Right renal pelvis (tissue), 4 donors: Measurements from ENCODE around the gene C20orf202. TPM values are rescaled to one million over a fixed set of nuclear protein-coding genes. Genes with fewer than 3 reads are reported as not detected.
"Not testable (repeated sequence)": the region's sequence is repeated elsewhere in the genome, so short reads cannot be mapped to it uniquely, and the experiment has no call there.

ENCODE experiments used
- DNase-seq, 4 donors: peaks; one replicate each; pipeline ENCODE4 v3.0.0-alpha.2; 2013; ENCODE audit warnings: low read depth in 4 of 4, low spot score in 3 of 4, missing footprints in 1 of 4
- polyA plus RNA-seq, 4 donors: library from polyadenylated mRNA; unstranded; fragments of 120-200 nt; gene quantifications; one replicate each; pipeline ENCODE4 v1.2.1, GENCODE V29; 2013; ENCODE audit not compliant: insufficient read length in 4 of 4

Gene C20orf202
- polyA plus RNA-seq, 4 donors, result 0.24 to 0.44 (median 0.35) TPM

GRCh38 chr20:1206366-1207148, 3.3 kb downstream of the C20orf202 start:
- DNase-seq, result no peak

GRCh38 chr20:1207293-1207878, 4.1 kb downstream of the C20orf202 start:
- DNase-seq, result no peak

- DNase-seq, result no peak
Measured at GRCh38 chr20:1209447-1210387, 6.5 kb downstream of the C20orf202 start.

DNA sequence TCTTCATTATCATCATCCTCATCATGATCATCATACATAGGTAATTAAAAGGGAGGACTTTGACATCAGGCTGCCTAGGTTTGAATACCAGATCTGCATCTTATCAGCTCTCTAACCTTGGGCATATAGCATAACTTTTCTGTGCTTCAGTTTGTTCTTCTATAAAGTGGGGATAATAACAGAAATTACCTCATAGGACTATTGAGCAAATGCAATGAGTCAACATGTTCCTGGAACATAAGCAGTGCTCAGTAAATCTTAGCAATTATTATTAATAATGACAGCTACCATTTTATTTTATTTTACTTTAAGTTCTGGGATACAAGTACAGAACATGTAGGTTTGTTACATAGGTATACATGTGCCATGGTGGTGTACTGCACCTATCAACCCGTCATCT, 7.2 kb downstream of the C20orf202 start:
- no peak for DNase-seq

DNA sequence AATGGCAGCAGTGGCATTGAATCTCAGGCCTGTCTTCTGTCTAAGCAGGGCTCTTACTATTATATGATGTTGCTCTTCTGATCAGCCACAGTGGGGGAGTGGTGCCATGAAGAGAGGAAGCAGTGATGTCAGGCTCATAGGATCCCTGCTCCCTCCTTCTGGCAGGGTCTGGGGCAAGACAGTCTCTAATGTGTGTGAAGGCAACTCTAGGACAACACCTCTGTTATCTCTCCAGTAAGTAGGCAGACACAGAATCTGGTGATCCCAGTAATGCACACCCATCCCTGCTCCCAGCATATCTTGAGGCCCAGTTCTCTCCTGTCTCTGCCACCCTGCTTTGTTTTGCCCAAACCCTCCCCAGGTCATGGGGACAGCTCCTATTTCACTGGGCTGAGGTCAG, 8.8 kb downstream of the C20orf202 start:
- DNase-seq, result no peak

DNA sequence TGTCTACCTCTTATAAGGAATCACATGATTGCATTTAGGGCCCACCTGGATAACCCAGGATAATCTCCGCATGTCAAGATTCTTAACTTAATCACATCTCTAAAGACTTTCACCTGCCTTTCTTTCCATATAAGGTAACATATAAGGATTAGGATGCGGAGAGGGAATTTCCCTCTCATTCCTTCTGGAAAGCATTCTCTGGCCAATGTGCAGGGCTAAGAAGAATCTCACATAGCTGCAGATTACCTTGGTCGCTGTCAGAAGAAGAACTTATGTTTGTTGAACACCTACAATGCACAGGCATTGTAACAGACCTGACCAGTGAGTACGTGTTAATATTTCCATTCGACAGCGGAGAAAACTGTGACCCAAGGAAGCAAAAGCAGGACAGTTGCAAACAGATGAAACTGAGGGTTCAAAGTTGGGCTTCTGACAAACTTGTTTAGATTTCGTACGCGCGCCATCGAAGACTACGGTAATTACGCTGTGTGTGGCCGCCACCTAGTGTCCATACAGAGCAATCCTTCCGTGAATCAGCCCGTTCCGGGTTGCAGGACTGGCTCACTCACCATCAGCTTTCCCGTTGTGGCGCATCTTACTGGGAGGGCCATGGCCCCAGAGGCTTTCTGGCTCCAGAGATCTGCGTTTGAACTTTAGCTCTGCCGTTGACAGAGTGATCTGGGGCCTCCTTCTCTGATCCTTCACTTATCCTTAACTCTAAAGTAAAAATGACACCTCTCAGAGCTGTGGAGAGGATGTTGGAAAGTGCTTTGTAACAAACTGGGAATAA, 9.5 kb downstream of the C20orf202 start:
- DNase-seq, result peak in 2 of 4 donors; percentile 47 to 48

- DNase-seq, result no peak
Measured at GRCh38 chr20:1214838-1215261, 11.6 kb downstream of the C20orf202 start.

DNA sequence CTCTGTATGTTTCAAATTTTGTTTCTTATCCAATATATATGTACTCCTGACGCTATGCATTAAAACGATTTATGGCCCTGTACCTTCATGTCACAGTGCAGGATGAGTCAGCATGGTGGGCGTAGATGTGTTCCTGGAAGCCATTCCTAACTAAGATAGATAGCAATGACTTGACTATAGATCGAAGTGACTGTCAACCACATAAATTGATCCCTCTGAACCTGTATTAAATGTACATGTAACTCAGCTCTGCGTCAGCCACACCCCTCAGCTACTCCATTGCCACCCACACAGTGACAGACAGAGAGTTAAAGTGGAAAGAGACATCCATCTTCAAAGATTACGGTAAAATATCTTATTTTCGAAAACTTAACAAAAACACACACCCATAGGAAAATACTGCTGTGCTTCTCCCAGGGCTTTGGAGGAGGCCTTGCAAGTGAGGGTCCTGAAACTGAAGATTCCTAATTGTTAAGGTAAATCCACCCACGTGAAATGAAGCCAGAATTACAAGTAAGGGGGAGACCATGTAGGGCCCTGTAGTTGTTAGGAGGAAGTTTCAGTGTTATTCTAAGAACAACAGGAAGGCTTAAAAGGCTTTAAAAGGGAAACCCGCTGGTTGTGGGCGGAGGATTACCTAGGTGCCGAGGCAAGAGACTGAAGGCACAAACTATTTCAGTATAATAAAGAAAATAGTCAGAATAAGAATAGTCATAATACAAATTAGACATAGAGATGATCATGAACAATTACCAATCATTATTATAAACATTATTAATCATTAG, 12.3 kb downstream of the C20orf202 start:
- no peak for DNase-seq

- not testable (repeated sequence) for DNase-seq
Measured at GRCh38 chr20:1216527-1217427, 13.5 kb downstream of the C20orf202 start.

DNA sequence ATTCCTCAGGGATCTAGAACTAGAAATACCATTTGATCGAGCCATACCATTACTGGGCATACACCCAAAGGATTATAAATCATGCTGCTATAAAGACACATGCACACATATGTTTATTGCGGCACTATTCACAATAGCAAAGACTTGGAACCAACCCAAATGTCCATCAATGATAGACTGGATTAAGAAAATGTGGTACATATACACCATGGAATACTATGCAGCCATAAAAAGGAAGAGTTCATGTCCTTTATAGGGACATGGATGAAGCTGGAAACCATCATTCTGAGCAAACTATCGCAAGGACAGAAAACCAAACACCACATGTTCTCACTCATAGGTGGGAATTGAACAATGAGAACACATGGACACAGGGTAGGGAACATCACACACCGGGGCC, 19.5 kb downstream of the C20orf202 start:
- not testable (repeated sequence) for DNase-seq

- DNase-seq, result no peak
Measured at GRCh38 chr20:1224205-1224890, 21.1 kb downstream of the C20orf202 start.

DNA sequence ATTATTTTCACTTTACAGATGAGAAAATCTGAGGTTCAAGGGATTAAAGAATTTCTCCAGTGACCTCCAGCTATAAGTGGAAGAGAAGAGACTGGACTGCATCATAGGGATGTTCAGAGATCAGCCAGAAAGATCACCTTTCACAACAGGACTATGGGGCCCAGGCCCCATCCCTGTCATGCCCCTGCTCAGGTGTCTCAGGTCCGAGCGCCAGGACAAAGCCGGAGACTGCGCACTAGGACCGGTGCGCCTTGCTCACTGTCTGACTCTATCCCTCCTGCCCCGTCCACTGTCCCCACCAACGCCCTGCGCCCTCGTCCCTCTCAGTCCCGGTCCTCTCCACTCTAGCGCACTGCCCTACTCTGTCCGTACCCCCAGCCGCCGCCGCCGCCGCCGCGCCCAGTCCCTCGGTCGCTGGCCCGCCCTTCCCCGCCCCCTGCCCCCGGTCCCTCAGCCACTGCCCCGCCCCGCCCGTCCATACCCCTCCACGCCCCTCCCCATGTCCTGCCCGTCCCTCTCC, 22.1 kb downstream of the C20orf202 start:
- DNase-seq, result no peak

GRCh38 chr20:1225783-1226654, 22.8 kb downstream of the C20orf202 start, which contains the start of gene RAD21L1:
TSS of gene RAD21L1 (plus strand) at chr20:1226044. CDS start at chr20:1228454, 2,410 bp downstream.
- DNase-seq, result peak in 1 of 4 donors; percentile 38

- no peak for DNase-seq
Measured at GRCh38 chr20:1229541-1229940, 26.3 kb downstream of the C20orf202 start.

- no peak for DNase-seq
Measured at GRCh38 chr20:1232286-1233111, 29.2 kb downstream of the C20orf202 start.

DNA sequence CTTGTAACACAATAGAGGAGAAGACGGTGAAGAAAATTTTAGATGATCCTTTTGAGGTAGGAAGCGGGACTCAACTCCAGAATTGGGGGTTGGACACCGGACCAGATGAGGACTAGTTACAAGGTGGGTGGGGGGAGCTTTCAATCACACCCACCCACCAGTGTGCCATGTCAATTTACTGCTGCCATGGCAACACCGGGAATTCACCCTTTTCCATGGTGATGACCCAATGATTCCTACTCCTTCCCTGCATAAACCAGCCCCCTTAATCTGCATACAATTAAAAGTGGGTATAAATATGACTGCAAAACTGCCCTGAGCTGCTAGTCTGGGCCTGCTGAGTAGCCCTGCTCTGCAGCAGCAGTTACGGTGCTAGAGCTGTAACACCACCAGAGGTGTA, 37.3 kb downstream of the C20orf202 start:
- DNase-seq, result no peak
